GM18526 (cell line): ENCODE measurements around the gene BLOC1S3.

Experiments used
- POLR2A ChIP-seq: IDR thresholded peaks from 3 replicates; pipeline ENCODE4 v1.6.1; 2011; ENCODE audit not compliant: insufficient read length; ENCODE audit errors: extremely low read depth

The BLOC1S3 gene

DNA sequence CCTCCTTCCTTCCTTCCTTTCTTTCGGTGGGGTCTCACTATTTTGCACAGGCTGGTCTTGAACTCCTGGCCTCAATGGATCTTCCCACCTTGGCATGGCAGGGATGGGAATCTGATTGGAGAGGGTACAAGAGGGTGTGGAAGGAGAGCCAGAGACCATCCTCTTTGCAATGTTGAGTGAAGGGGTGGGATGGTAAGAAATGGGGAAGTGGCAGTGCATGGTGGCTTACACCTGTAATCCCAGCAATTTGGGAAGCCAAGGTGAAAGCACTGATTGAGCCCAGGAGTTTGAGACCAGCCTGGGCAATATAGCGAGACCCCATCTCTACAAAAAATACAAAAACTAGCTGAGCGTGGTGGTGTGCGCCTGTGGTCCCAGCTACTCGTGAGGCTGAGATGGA is 5.5 kb downstream of the BLOC1S3 start:
- no peak for TF ChIP-seq POLR2A

DNA sequence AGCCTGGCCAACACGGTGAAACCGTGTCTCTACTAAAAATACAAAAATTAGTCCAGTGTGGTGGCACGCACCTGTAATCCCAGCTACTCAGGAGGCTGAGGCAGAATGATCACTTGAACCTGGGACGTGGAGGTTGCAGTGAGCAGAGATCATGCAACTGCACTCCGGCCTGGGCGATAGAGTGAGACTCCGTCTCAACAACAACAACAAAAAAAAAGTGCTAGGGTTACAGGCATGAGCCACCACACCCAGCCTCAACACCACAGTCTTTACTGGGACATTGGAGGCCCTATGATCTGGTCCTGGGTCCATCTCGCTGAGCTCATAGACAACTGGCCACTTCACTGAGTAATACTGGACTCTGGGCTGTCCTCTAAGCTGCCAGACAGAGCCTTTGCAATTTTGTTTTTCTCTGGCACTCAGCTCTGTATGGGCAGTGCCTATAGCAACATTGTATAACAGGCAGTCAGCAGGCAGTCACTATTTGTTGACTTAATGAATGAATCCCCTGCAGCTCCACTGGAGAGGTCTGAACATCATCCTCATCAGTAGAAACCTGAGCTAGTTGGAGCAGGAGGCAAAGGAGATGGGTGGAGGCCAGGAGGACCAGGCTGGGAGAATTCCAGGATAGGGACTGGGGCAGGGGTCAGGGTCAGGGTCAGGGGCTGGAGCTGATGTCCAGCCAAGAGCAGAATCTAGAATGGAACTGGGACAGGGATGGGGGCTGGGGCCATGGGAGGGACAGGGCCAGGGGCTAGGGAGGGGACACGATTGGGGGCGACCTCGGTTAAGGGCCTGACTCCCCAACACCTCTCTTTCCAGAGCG is 8.1 kb downstream of the BLOC1S3 start:
- TF ChIP-seq POLR2A: no peak

DNA sequence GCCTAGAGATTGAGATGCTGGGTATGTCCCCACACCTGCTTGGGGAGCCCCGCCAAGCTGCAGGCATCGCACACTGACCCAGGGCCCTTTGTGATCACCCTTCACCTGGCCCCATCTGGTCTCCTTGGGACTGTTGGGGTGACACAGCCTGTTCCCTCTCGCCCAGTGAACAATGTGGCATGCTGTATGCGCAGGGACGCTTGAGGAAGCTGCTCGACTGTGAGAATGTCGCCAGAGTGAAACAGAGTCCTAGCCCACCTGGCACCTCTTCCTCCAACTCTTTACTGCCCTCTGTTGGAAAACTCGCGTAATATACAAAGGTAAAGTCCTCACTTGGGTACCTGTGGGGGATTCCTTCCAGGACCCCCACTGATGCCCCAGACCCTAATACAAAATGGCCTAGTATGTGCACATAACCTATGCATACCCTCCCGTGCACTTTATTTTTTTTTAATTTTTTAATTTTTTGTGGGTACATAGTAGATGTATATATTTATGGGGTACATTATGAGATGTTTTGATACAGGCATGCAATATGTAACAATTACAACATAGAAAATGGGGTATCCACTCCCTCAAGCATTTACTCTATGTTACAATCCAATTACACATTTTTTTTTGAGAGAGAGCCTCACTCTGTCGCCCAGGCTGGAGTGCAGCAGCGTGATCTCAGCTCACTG is 9.0 kb downstream of the BLOC1S3 start:
- TF ChIP-seq POLR2A: no peak

DNA sequence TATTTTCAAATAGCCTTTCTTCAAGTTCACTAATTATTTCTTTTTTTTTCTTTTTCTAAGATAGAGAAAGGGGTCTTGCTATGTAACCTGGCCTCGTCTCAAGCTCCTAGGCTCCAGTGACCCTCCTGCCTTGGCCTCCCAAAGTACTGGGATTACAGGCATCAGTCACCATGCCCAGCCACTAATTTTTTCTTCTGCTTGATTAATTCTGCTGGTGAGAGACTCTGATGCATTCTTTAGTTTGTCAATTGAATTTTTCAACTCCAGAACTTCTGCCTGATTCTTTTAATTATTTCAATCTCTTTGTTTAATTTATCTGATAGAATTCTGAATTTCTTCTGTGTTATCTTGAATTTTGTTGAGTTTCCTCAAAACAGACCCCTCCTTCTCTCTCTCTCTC is 11.4 kb downstream of the BLOC1S3 start:
- TF ChIP-seq POLR2A: no peak

DNA sequence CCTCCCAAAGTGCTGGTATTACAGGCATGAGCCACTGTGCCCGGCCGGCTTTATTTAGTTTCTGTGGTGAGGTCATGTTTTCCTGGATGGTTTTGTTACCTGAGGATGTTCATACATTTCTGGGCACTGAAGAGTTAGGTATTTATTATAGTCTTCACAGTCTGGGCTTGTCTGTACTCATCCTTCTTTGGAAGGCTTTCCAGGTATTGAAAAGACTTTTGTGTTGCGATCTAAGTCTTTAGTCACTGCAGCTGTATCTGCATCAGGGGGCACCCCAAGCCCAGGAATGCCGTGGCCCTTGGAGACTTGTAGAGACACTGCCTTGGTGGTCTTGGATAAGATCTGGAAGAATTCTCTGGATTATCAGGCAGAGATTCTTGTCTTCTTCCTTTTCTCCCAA is 12.8 kb downstream of the BLOC1S3 start:
- TF ChIP-seq POLR2A: no peak

DNA sequence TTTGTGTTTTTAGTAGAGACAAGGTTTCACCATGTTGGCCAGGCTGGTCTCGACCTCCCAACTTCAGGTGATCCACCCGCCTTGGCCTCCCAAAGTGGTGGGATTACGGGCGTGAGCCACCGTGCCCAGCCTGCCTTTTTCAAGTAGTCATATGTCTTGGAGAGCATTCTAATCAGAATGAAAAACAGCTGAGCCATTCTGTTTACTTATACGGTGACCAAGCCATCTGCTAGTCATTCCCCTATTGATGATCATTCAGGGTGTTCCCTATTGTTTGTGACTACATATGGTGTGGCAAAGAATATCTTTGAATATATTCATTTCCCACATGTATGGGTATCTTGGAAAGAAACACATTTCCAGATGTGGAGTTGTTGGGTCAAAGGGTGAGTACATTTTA is 17.2 kb downstream of the BLOC1S3 start:
- TF ChIP-seq POLR2A: no peak

DNA sequence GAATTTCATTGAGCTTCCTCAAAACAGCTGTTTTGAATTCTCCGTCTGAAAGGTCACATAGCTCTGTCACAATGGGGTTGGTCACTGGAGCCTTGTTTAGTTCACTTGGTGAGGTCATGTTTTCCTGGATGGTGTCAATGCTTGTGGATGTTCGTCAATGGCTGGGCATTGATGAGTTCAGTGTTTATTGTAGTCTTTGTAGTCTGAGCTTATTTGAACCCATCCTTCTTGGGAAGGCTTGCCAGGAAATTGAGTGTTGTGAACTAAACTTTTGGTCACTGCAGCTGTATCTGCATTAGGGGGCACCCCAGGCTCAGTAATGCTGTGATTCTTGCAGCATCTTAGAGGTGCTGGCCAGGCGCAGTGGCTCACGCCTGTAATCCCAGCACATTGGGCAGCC is 22.0 kb downstream of the BLOC1S3 start:
- no peak for TF ChIP-seq POLR2A

DNA sequence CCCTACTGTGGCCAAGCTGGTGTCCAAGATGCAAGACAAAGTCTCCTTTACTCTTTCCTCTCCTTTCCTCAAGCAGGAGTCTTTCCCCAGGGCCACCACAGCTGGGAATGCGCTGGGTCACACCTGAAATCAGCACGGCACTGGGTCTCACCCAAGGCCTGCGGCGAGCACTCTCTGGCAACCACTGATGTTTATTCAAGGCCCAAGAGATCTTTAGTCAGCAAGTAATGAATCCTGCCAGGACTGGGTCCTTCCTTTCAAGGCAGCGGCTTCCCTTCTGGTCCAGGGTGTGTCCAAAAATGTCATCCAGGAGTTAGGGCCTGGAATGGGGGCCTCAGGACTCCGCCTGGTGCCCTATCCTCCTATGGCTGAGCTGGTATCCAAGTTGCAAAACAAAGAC is 24.1 kb downstream of the BLOC1S3 start:
- no peak for TF ChIP-seq POLR2A

DNA sequence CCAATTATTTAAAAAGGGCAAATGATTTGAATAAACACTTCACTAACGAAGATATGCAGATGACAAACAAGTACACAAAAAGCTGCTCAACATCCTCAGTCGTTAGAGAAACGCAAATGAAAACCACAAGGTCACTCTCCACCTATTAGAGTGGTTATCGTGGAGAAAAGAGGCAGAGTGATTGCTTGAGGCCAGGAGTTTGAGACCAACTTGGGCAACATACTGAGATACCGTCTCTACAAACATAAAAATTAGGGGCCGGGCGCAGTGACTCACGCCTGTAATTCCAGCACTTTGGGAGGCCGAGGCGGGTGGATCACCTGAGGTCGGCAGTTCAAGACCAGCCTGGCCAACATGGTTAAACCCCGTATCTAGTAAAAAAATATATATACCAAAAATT is 27.2 kb downstream of the BLOC1S3 start:
- TF ChIP-seq POLR2A: no peak

DNA sequence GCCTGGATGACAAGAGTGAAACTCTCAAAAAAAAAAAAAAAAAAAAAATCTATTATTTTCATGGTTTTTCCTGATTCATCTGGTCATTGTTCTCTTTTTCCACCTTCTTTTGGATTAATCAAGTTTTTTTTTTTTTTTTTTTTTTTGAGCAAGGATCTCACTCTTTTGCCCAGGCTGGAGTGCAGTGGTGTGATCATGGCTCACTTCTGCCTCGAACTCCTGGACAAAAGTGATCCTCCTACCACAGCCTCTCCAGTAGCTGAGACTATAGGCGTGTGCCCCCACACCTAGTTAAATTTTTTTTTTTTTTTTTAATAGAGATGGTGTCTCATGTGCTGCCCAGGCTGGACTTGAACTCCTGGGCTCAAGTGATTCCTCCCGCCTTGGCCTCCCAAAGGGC is 27.7 kb downstream of the BLOC1S3 start:
- TF ChIP-seq POLR2A: no peak

DNA sequence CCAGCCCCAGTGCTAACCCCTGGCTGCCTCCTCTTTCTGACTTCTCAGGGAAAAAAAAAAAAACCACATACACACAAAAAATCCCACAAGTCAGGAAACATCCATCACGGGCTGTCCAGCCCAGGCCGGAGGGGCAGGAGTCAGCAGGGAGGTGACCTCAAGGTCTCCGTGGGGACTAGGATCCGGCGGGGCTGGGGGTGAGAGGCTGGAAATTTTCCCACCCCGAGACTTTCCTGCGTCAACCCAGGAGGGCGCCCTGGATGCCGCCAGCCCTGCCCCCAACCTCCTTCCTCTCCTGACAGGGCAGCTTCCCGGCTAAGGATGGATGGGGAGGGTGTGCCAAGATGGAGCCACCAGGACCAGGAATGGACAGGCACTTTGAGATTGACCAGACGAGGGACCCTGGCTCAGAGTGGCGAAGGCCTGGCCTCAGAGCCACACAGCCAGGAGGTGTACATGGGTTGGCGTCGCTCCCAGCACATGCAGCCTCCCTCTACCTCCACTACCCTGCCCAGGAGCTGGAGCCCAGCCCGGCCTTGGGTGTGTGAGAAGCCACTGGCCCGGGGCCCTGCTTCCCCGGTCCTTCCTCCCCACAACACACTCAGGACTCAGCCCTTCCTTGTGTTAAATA is 33.3 kb downstream of the BLOC1S3 start:
- TF ChIP-seq POLR2A: no peak

DNA sequence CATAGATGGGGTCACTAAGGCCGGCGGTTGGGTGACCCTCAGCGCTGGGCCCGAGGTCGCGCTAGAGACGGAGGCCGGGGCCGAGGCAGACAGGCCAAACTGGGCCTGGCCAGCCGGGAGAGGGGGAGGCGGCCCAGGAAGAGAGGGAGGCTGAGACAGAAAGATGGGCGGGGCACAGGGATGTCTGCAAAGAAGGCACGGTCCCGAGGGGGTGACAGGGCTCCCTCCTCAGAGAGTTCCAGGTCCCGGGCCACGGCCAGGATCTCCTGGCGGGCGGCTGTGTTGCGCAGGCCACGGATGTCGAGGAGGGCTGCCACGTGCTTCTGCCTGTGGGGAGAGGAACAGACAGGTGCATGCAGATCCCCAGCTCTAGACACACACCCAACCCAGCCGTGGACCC is 34.4 kb downstream of the BLOC1S3 start:
- TF ChIP-seq POLR2A: no peak

DNA sequence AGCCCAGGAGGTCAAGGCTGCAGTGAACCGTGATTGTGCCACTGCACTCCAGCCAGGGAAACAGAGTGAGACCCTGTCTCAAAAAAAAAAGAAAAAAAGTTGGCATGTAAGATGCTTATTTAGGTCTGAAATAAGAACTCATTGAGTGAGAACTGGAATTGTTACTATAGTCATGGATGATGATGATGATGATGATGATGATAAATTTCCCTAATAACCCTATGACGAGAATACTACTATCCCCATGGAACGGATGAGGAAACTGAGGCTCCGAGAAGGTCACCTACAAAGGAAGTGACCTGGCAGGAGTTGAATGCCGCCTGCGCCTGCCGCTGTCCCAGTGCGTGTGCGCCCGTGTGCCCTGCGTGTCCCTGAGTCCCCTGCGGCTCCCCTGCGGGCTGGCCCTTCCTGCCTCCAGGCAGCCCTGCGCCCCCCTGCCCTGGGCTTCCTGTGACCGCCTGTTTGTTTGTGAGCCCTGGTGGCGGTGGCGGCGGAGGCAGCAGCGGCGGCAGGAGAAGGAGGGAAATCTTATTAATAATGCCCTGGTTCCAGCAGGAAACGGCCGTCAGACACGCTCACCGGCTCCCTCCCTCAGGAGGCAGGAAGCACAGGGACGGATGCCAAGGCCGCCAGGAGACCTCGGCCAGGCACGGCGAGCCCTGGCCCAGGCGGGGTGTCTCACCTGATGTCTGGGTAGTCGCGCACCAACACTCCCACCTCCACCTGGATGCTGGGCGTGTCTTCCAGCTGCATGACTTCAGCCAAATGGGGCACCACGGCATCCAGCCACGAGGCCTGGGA is 37.0 kb downstream of the BLOC1S3 start:
- no peak for TF ChIP-seq POLR2A

DNA sequence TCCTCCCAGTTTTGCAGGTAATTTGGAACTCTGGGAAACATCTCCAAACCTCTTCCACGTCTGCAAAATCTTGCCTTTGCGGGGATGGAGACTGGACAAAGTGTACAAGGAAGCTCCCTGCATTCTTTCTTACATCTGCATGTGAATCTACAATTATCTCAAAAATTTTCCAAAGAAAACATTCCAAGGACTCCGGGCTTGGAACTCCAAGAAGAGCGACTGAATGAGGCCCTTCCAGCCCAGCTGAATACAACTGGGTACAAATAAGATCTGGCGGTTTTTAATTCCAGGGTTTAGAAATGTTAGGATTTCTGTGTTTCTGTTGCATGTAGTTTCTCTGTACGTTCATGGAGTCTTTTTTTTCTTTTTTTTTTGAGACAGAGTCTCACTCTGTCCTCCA is 38.1 kb downstream of the BLOC1S3 start:
- TF ChIP-seq POLR2A: no peak

DNA sequence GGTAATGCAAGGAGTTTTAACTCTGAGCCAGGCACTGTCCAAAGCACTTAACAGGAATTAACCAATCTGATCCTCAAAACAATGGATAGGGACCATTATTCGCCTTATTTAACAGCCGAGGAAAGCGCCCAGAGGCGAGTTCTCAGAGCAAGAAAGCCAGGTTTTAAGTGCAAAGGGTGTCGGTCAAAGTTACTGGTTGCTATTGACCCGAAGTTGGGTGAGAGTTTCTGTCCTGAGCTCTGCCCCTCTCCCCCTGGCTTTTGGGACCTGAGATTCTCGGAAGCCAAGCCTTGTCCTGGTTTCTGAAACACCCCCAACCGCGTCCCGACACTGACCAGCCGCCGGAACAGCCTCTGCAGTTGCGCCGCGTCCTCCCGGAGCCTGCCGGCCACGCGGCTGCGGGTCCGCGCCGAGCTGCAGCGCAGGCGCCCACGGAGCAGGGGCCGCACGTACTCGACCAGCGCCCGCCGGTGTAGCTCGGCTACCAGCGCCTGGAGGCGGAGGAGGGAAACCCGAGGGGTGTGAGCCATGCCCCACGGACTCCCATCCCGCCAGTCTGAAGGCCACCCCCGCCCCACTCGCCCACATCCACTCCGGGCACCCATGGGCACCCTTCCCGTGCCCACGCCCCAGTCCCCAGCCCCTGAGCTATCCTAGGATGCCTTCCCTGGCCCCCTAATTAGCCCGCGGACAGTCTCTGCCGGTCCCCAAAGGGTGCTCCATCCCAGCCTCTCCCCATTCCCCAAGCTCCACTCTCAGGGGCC is 38.8 kb downstream of the BLOC1S3 start:
- no peak for TF ChIP-seq POLR2A
